GM21737 (cell line): Measurements from ENCODE around the gene DMD.

Experiments used
- ATAC-seq: cut with Tn5 transposase; IDR thresholded peaks from one replicate; pipeline ENCODE4 v1.9.1; 2021; ENCODE audit warnings: mild to moderate bottlenecking, moderate library complexity; ENCODE audit not compliant: unreplicated experiment

Gene DMD

GRCh38 chrX:33045245-33045644, 166.1 kb downstream of the DMD start:
- ATAC-seq = no peak

- no peak for ATAC-seq
Observed at GRCh38 chrX:33041141-33041540, 170.2 kb downstream of the DMD start.

- ATAC-seq = no peak
Observed at GRCh38 chrX:33032700-33033099, 178.6 kb downstream of the DMD start.

- ATAC-seq = no peak
Observed at GRCh38 chrX:33014949-33015348, 196.4 kb downstream of the DMD start.

- no peak for ATAC-seq
Observed at GRCh38 chrX:33014086-33014485, 197.3 kb downstream of the DMD start.

- ATAC-seq = no peak
Observed at GRCh38 chrX:33001107-33001506, 210.2 kb downstream of the DMD start.

- ATAC-seq = no peak
Observed at GRCh38 chrX:32998776-32999175, 212.6 kb downstream of the DMD start.

- ATAC-seq = no peak
Observed at GRCh38 chrX:32995427-32995826, 215.9 kb downstream of the DMD start.

- no peak for ATAC-seq
Observed at GRCh38 chrX:32987142-32987541, 224.2 kb downstream of the DMD start.

- no peak for ATAC-seq
Observed at GRCh38 chrX:32985544-32985943, 225.8 kb downstream of the DMD start.

- no peak for ATAC-seq
Observed at GRCh38 chrX:32966821-32967355, 244.5 kb downstream of the DMD start.

- no peak for ATAC-seq
Observed at GRCh38 chrX:32954125-32954524, 257.2 kb downstream of the DMD start.

GRCh38 chrX:32948130-32948529, 263.2 kb downstream of the DMD start:
- no peak for ATAC-seq

GRCh38 chrX:32937043-32937442, 274.3 kb downstream of the DMD start:
- no peak for ATAC-seq

- no peak for ATAC-seq
Observed at GRCh38 chrX:32933548-32933947, 277.8 kb downstream of the DMD start.

GRCh38 chrX:32929040-32929439, 282.3 kb downstream of the DMD start:
- ATAC-seq = no peak

GRCh38 chrX:32896088-32896487, 315.3 kb downstream of the DMD start:
- no peak for ATAC-seq

- ATAC-seq = no peak
Observed at GRCh38 chrX:32894679-32895078, 316.7 kb downstream of the DMD start.

GRCh38 chrX:32893751-32894150, 317.6 kb downstream of the DMD start:
- no peak for ATAC-seq

- ATAC-seq = no peak
Observed at GRCh38 chrX:32877592-32877991, 333.8 kb downstream of the DMD start.

- ATAC-seq = no peak
Observed at GRCh38 chrX:32874839-32875238, 336.5 kb downstream of the DMD start.

- ATAC-seq = no peak
Observed at GRCh38 chrX:32873786-32874185, 337.6 kb downstream of the DMD start.

GRCh38 chrX:32871636-32872035, 339.7 kb downstream of the DMD start:
- ATAC-seq = no peak

GRCh38 chrX:32868524-32868895, 342.8 kb downstream of the DMD start:
- no peak for ATAC-seq
